CD8-positive, alpha-beta memory T cell (primary cell): Measurements from ENCODE around the gene TMTC4. TPM values are rescaled to one million over a fixed set of nuclear protein-coding genes. Genes with fewer than 3 reads are reported as not detected.

Experiments
- CTCF ChIA-PET: fragments of 350-600 bp; sonication (Branson Sonifier 250); formaldehyde crosslinking; loops from one replicate; lab custom pipeline; 2021; ENCODE audit warnings: antibody characterized with exemption; lab: Charles Lee
- POLR2A ChIA-PET: fragments of 350-600 bp; sonication (Branson Sonifier 250); formaldehyde crosslinking; loops from one replicate; lab custom pipeline; 2021; ENCODE audit warnings: antibody characterized with exemption; lab: Charles Lee
- DNase-seq, 5 donors: peaks; one replicate each; pipeline versions ENCODE4 v3.0.0 to v3.0.0-alpha.2; 2020 to 2022; ENCODE audit warnings: mixed read lengths in 1 of 5
- H3K27ac ChIP-seq: one replicate; pipeline ENCODE4 v1.7.0; 2013; ENCODE audit warnings: low read depth, mild to moderate bottlenecking, low read length, moderate library complexity
- H3K27me3 ChIP-seq: 2 replicates; pipeline ENCODE4 v1.7.0; 2013; ENCODE audit warnings: low read length, mild to moderate bottlenecking; ENCODE audit not compliant: insufficient read depth, poor library complexity, severe bottlenecking
- H3K36me3 ChIP-seq: 2 replicates; pipeline ENCODE4 v1.7.0; 2013; ENCODE audit warnings: mild to moderate bottlenecking, low read length, moderate library complexity; ENCODE audit not compliant: insufficient read depth
- H3K4me1 ChIP-seq: 2 replicates; pipeline ENCODE4 v1.7.0; 2013; ENCODE audit warnings: mild to moderate bottlenecking, low read length, moderate library complexity; ENCODE audit not compliant: insufficient read depth
- H3K4me3 ChIP-seq: 2 replicates; pipeline ENCODE4 v1.7.0; 2013; ENCODE audit warnings: mild to moderate bottlenecking, low read length
- H3K9me3 ChIP-seq: 2 replicates; pipeline ENCODE4 v1.7.0; 2013; ENCODE audit warnings: mild to moderate bottlenecking, low read length
- H3K27ac Mint-ChIP-seq, 8 donors: one replicate each; pipeline ENCODE4 v1.8.0; 2020 to 2021; ENCODE audit warnings: mixed read lengths in 8 of 8, mild to moderate bottlenecking in 6 of 8, inconsistent platforms in 3 of 8, moderate library complexity in 3 of 8
- H3K27me3 Mint-ChIP-seq, 2 donors: one replicate each; pipeline ENCODE4 v1.8.0; 2020 to 2021; ENCODE audit warnings: mixed read lengths in 2 of 2, mild to moderate bottlenecking in 1 of 2, moderate library complexity in 1 of 2
- H3K36me3 Mint-ChIP-seq, 3 donors: one replicate each; pipeline ENCODE4 v1.8.0; 2020 to 2021; ENCODE audit warnings: mixed read lengths in 3 of 3, inconsistent platforms in 1 of 3, mild to moderate bottlenecking in 1 of 3
- H3K4me1 Mint-ChIP-seq, 3 donors: one replicate each; pipeline ENCODE4 v1.8.0; 2020 to 2021; ENCODE audit warnings: mixed read lengths in 3 of 3, inconsistent platforms in 1 of 3, mild to moderate bottlenecking in 1 of 3
- H3K4me3 Mint-ChIP-seq, 7 donors: one replicate each; pipeline ENCODE4 v1.8.0; 2020 to 2021; ENCODE audit warnings: mixed read lengths in 7 of 7, mild to moderate bottlenecking in 6 of 7, moderate library complexity in 4 of 7, inconsistent platforms in 2 of 7
- H3K9me3 Mint-ChIP-seq, 5 donors: one replicate each; pipeline ENCODE4 v1.8.0; 2020 to 2022; ENCODE audit warnings: mixed read lengths in 5 of 5, mild to moderate bottlenecking in 3 of 5, moderate library complexity in 2 of 5, inconsistent platforms in 1 of 5
- polyA plus RNA-seq: library from polyadenylated mRNA; unstranded; fragments of 300-500 nt; fragmentation: Illumina TruSeq; gene quantifications from one replicate; pipeline ENCODE4 v1.2.3, GENCODE V29; 2021
- total RNA-seq, 2 experiments: library from RNA; stranded (reverse); gene quantifications; one replicate each; pipeline ENCODE4 v1.2.3, GENCODE V29; 2021

TMTC4 gene
- total and polyA plus RNA-seq, 3 experiments from 2014 or later: 3.4 to 16.3 (median 12.5) TPM

DNA sequence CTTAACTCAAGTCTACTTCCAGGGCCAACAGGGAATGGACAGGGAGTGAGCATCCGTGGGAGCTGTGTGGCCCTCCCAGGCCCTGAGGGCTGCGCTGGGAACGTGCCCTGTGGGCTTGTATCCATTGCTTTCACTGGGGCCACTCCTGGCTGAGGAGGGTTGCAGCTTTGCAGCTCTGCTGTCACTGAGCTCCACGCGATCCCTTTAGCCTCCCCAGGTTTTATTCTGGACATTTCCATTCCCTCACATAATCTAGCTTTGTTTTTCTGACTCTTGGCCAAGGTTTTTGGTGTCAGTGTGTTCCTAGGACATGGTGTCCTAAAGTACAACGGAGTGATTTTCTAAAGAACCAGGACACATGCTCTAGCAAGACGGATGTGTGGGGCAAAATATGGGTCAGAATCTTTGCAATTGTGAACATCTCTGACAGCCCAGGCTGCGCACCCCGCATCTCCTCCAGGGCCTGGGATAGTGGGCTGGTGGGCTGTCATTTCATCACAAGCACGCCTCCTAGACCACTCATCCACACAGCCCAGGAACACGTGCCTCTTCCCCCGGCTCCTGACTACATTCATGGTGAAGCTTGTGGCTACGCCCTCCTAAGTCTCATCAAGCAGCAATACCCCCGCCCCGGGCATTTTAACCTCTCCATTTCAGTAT lies 114.0 kb downstream of the TMTC4 start:
- Histone ChIP-seq H3K4me3 (no peak overlapping the region), H3K4me1 (no peaks in the 10 kb centered on the region), H3K27me3 (no peaks in the 10 kb centered on the region), H3K27ac (no peak overlapping the region), H3K36me3 (no peaks in the 10 kb centered on the region), H3K9me3 (no peaks in the 10 kb centered on the region)
- POLR2A ChIA-PET: no interaction called here
- Mint-ChIP-seq H3K4me3 (no peak overlapping the region), H3K9me3 (no peaks in the 10 kb centered on the region), H3K4me1 (peaks cover 5 to 8% (median 8%) of the 10 kb centered on the region in 3 donors), H3K36me3 (peaks cover 4 to 8% (median 5%) of the 10 kb centered on the region in 3 donors), H3K27me3 (no peaks in the 10 kb centered on the region), H3K27ac (peak overlapping the region in 1 of 8 donors; percentile 34)
- CTCF ChIA-PET: interaction anchor here (0.7 to 2.7 kb wide), 4 partner anchors 12 to 27 kb away, joined by 3 to 7 read pairs (median 4); no protein-coding TSS in a partner anchor
- no peak for DNase-seq

DNA sequence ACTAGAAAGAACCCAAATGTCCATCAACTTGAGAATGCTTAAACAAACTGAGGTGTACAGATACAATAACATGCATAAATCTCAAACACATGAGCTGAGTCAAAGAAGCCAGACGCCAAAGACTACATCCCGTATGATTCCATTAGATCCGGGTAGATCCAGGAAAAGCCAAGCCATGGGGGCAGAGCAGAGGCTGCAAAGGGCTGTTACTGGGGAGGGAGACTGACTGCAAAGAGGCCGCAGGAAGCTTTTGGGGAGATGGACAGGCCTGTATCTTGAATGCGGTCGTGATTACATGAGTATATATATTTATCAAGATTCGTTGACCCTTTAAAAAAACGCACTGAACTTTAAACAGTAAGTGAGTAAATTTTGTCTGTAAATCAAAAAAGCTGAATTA lies 114.7 kb downstream of the TMTC4 start:
- Histone ChIP-seq H3K4me3 (no peak overlapping the region), H3K27me3 (no peaks in the 10 kb centered on the region), H3K4me1 (no peaks in the 10 kb centered on the region), H3K27ac (no peak overlapping the region), H3K36me3 (no peaks in the 10 kb centered on the region), H3K9me3 (no peaks in the 10 kb centered on the region)
- Mint-ChIP-seq H3K27me3 (no peaks in the 10 kb centered on the region), H3K4me1 (peaks cover under 1 to 8% (median 3%) of the 10 kb centered on the region in 3 donors), H3K36me3 (peaks cover 5 to 9% (median 6%) of the 10 kb centered on the region in 3 donors), H3K4me3 (no peak overlapping the region), H3K9me3 (no peaks in the 10 kb centered on the region), H3K27ac (no peak overlapping the region)
- ChIA-PET CTCF (interaction anchor here (0.7 to 1.1 kb wide), 2 partner anchors 13 to 28 kb away, joined by 3 to 4 read pairs; no protein-coding TSS in a partner anchor), POLR2A (no interaction called here)
- DNase-seq: no peak

Other genes starting within 250 kb of the TMTC4 start
- gene GGACT, start 86.0 kb downstream of the TMTC4 start, total RNA-seq: 1 to 10 TPM; 4.9 to 5.7 TPM
- 9.2 TPM for gene GGACT, start 86.0 kb downstream of the TMTC4 start, polyA plus RNA-seq